ENCODE results near the gene ARMC5. TPM values are rescaled to one million over a fixed set of nuclear protein-coding genes. Genes with fewer than 3 reads are reported as not detected.
"Not testable (repeated sequence)": the region's sequence is repeated elsewhere in the genome, so short reads cannot be mapped to it uniquely, and the experiment has no call there.

ARMC5 gene
- total RNA-seq, 1 experiment from 2014 or later: 6.7 TPM

GRCh38 chr16:31445931-31446330 is 13.4 kb upstream of the ARMC5 start:
- H3K27me3 ChIP-seq; H3K4me1 ChIP-seq; DNase-seq; H3K36me3 ChIP-seq; H3K4me3 ChIP-seq; H3K9me3 ChIP-seq (replicated peaks); H3K27ac ChIP-seq: not testable (repeated sequence)

- Histone ChIP-seq H3K36me3 (no peaks in the 10 kb centered on the region), H3K4me1 (no peaks in the 10 kb centered on the region), H3K27me3 (no peaks in the 10 kb centered on the region), H3K4me3 (no peak overlapping the region), H3K27ac (no peak overlapping the region), H3K9me3 (replicated peaks) (no peaks in the 10 kb centered on the region)
- DNase-seq: no peak
These were observed 8.1 kb upstream of the ARMC5 start for GRCh38 chr16:31451201-31451600.

- peak; percentile 47 to 61 for DNase-seq
- H3K27ac ChIP-seq: no peak overlapping the region
- H3K4me3 ChIP-seq: no peak overlapping the region
- H3K9me3 ChIP-seq (replicated peaks): no peaks in the 10 kb centered on the region
- no peaks in the 10 kb centered on the region for H3K36me3 ChIP-seq
- no peaks in the 10 kb centered on the region for H3K4me1 ChIP-seq
- H3K27me3 ChIP-seq: no peaks in the 10 kb centered on the region
These were observed 7.5 kb upstream of the ARMC5 start for GRCh38 chr16:31451681-31452351.

GRCh38 chr16:31452631-31453106 is 6.6 kb upstream of the ARMC5 start:
- H3K4me1 ChIP-seq: no peaks in the 10 kb centered on the region
- H3K27me3 ChIP-seq: no peaks in the 10 kb centered on the region
- no peaks in the 10 kb centered on the region for H3K36me3 ChIP-seq
- H3K9me3 ChIP-seq (replicated peaks): no peaks in the 10 kb centered on the region
- no peak for DNase-seq
- H3K4me3 ChIP-seq: no peak overlapping the region
- no peak overlapping the region for H3K27ac ChIP-seq

- Histone ChIP-seq H3K4me3 (no peak overlapping the region), H3K27ac (no peak overlapping the region), H3K27me3 (no peaks in the 10 kb centered on the region), H3K4me1 (no peaks in the 10 kb centered on the region), H3K9me3 (replicated peaks) (no peaks in the 10 kb centered on the region), H3K36me3 (no peaks in the 10 kb centered on the region)
- no peak for DNase-seq
These were observed 5.8 kb upstream of the ARMC5 start for GRCh38 chr16:31453255-31454204.

- peak in 1 of 2 experiments; percentile 33 for DNase-seq
These were observed 3.5 kb upstream of the ARMC5 start for GRCh38 chr16:31455601-31456314.

GRCh38 chr16:31456988-31457360 is 2.3 kb upstream of the ARMC5 start:
- Histone ChIP-seq H3K4me1 (no peaks in the 10 kb centered on the region), H3K4me3 (no peak overlapping the region), H3K27me3 (no peaks in the 10 kb centered on the region), H3K9me3 (replicated peaks) (no peaks in the 10 kb centered on the region), H3K36me3 (no peaks in the 10 kb centered on the region), H3K27ac (no peak overlapping the region)
- no peak for DNase-seq

More at GRCh38 chr16:31455601-31456314, 3.5 kb upstream of the ARMC5 start:
- H3K27me3 ChIP-seq: no peaks in the 10 kb centered on the region
- no peak overlapping the region for H3K4me3 ChIP-seq
- H3K9me3 ChIP-seq (replicated peaks): no peaks in the 10 kb centered on the region
- H3K4me1 ChIP-seq: no peaks in the 10 kb centered on the region
- H3K27ac ChIP-seq: no peak overlapping the region
- no peaks in the 10 kb centered on the region for H3K36me3 ChIP-seq

GRCh38 chr16:31458073-31458843 is 1.0 kb upstream of the ARMC5 start:
- peak; percentile 43 to 54 for DNase-seq
- Histone ChIP-seq H3K27me3 (no peaks in the 10 kb centered on the region), H3K9me3 (replicated peaks) (no peaks in the 10 kb centered on the region), H3K36me3 (no peaks in the 10 kb centered on the region), H3K27ac (peak overlapping the region; percentile 100), H3K4me3 (peak overlapping the region; percentile 94), H3K4me1 (no peaks in the 10 kb centered on the region)

- peak; percentile 99 to 100 for DNase-seq
- Histone ChIP-seq H3K4me3 (peak overlapping the region; percentile 94), H3K27ac (peak overlapping the region; percentile 100), H3K4me1 (no peaks in the 10 kb centered on the region), H3K36me3 (no peaks in the 10 kb centered on the region; the same call in 1 of the 2 replicates), H3K9me3 (replicated peaks) (no peaks in the 10 kb centered on the region), H3K27me3 (no peaks in the 10 kb centered on the region)
These were observed 633 bp downstream of the ARMC5 start for GRCh38 chr16:31459687-31460581.

GRCh38 chr16:31460582-31461002 is 1.3 kb downstream of the ARMC5 start:
- Histone ChIP-seq H3K36me3 (no peaks in the 10 kb centered on the region; the same call in 1 of the 2 replicates), H3K27me3 (no peaks in the 10 kb centered on the region), H3K4me1 (no peaks in the 10 kb centered on the region), H3K4me3 (peak overlapping the region; percentile 94), H3K9me3 (replicated peaks) (no peaks in the 10 kb centered on the region), H3K27ac (peak overlapping the region; percentile 100; the same call in 1 of the 2 replicates)
- peak in 1 of 2 experiments; percentile 47 for DNase-seq

GRCh38 chr16:31461201-31461920 is 2.1 kb downstream of the ARMC5 start:
- Histone ChIP-seq H3K36me3 (no peaks in the 10 kb centered on the region; the same call in 1 of the 2 replicates), H3K27me3 (no peaks in the 10 kb centered on the region), H3K4me1 (no peaks in the 10 kb centered on the region), H3K4me3 (no peak overlapping the region), H3K27ac (no peak overlapping the region), H3K9me3 (replicated peaks) (no peaks in the 10 kb centered on the region)
- no peak for DNase-seq

GRCh38 chr16:31461921-31462804 is 2.9 kb downstream of the ARMC5 start:
- no peak for DNase-seq
- Histone ChIP-seq H3K27ac (no peak overlapping the region), H3K27me3 (no peaks in the 10 kb centered on the region), H3K4me1 (no peaks in the 10 kb centered on the region), H3K9me3 (replicated peaks) (no peaks in the 10 kb centered on the region), H3K36me3 (no peaks in the 10 kb centered on the region; the same call in 1 of the 2 replicates), H3K4me3 (no peak overlapping the region)

Measured in SJCRH30 (cell line).